GM12878 (cell line): ENCODE measurements around the gene SETD2. TPM values are rescaled to one million over a fixed set of nuclear protein-coding genes. Genes with fewer than 3 reads are reported as not detected.

Source experiments
- ATAC-seq: fragments of 200-7000 bp; cut with Tn5 transposase; 3 replicates; pipeline ENCODE4 v1.9.1; 2020; ENCODE audit warnings: mild to moderate bottlenecking, moderate library complexity
- BruUV-seq: library from RNA; stranded (reverse); fragments of 400-500 nt; replicated peaks from 2 replicates; lab custom pipeline; 2021; lab: Mats Ljungman, UMichigan
- CTCF ChIA-PET: fragments of 300-600 bp; sonication (Branson Sonifier 250); formaldehyde crosslinking; extraction: SDS; loops from one replicate; lab custom pipeline; 2021; ENCODE audit warnings: inconsistent platforms; lab: Yijun Ruan, JAX
- POLR2A ChIA-PET: fragments of 350-600 bp; formaldehyde crosslinking; extraction: SDS; loops from one replicate; lab custom pipeline; 2021; ENCODE audit warnings: inconsistent platforms; lab: Charles Lee
- RAD21 ChIA-PET: fragments of 300-600 bp; sonication (Branson Sonifier 250); formaldehyde crosslinking; loops from one replicate; lab custom pipeline; 2023; ENCODE audit warnings: antibody characterized with exemption; ENCODE audit not compliant: unreplicated experiment; lab: Charles Lee
- SMC1A ChIA-PET: fragments of 300-600 bp; sonication (Branson Sonifier 250); formaldehyde crosslinking; loops from one replicate; lab custom pipeline; 2023; ENCODE audit not compliant: unreplicated experiment, uncharacterized antibody; lab: Charles Lee
- DNase-seq: peaks from one replicate; pipeline ENCODE4 v3.0.0-alpha.2; 2011; ENCODE audit warnings: low read depth, low spot score
- FAIRE-seq: peaks from 3 replicates; lab custom pipeline; 2011; peaks lifted over from hg19 to GRCh38; lab: Jason Lieb, UNC
- H2AFZ ChIP-seq: 2 replicates; pipeline ENCODE4 v1.6.0; 2011; ENCODE audit warnings: low read depth, low read length, control low read depth; ENCODE audit not compliant: control insufficient read depth
- H3K27ac ChIP-seq: 2 replicates; pipeline ENCODE4 v1.5.1; 2011; ENCODE audit warnings: control low read depth; ENCODE audit not compliant: control insufficient read depth, insufficient read depth
- H3K27me3 ChIP-seq, 2 experiments: replicated peaks in 1 of 2; 2 replicates each; pipeline versions ENCODE4 v1.6.0 to v1.6.1; 2011; ENCODE audit warnings: low read length in 1 of 2; ENCODE audit not compliant: control insufficient read depth in 2 of 2, insufficient read depth in 2 of 2
- H3K36me3 ChIP-seq, 2 experiments: 2 replicates each; pipeline ENCODE4 v1.5.1; 2011; ENCODE audit warnings: low read length in 1 of 2; ENCODE audit not compliant: control insufficient read depth in 2 of 2, insufficient read depth in 2 of 2
- H3K4me1 ChIP-seq: 2 replicates; pipeline ENCODE4 v1.6.1; 2011; ENCODE audit warnings: mild to moderate bottlenecking, low read length, moderate library complexity, mixed read lengths; ENCODE audit not compliant: control insufficient read depth, insufficient read depth
- H3K4me2 ChIP-seq: 2 replicates; pipeline ENCODE4 v1.6.0; 2011; ENCODE audit warnings: control low read depth; ENCODE audit not compliant: control insufficient read depth, insufficient read depth
- H3K4me3 ChIP-seq: fragments of 200-600 bp; sonication (generic); 2 replicates; pipeline ENCODE4 v1.5.1; 2016
- H3K79me2 ChIP-seq: 2 replicates; pipeline ENCODE4 v1.6.0; 2011; ENCODE audit warnings: low read length; ENCODE audit not compliant: control insufficient read depth, insufficient read depth
- H3K9ac ChIP-seq: 2 replicates; pipeline ENCODE4 v1.8.0; 2011; ENCODE audit warnings: low read length, control low read depth, mixed read lengths; ENCODE audit not compliant: control insufficient read depth, insufficient read depth
- H3K9me3 ChIP-seq: replicated peaks from 3 replicates; pipeline ENCODE4 v1.5.1; 2011; ENCODE audit warnings: mild to moderate bottlenecking, low read length; ENCODE audit not compliant: control insufficient read depth, insufficient read depth
- H4K20me1 ChIP-seq: 2 replicates; pipeline ENCODE4 v1.6.0; 2011; ENCODE audit not compliant: control insufficient read depth, insufficient read depth
- BHLHE40 ChIP-seq, 2 experiments: fragments of 450-650 bp in 1 of 2; IDR thresholded peaks; 2 replicates each; pipeline ENCODE4 v1.6.1; 2011 to 2017; ENCODE audit warnings: low read depth in 2 of 2, borderline replicate concordance in 1 of 2, improper control_type of control experiment in 1 of 2, low read length in 1 of 2, mild to moderate bottlenecking in 1 of 2
- HDGF ChIP-seq: fragments of 450-650 bp; IDR thresholded peaks from 2 replicates; pipeline ENCODE4 v1.6.1; 2016; ENCODE audit warnings: antibody characterized with exemption
- NFYB ChIP-seq: IDR thresholded peaks from 2 replicates; pipeline ENCODE4 v1.6.1; 2011; ENCODE audit warnings: low read depth, mild to moderate bottlenecking, low read length, improper control_type of control experiment, moderate library complexity; ENCODE audit not compliant: insufficient read depth
- PAX5 ChIP-seq: IDR thresholded peaks from 2 replicates; pipeline ENCODE4 v1.6.1; 2011; ENCODE audit warnings: low read depth, low read length, borderline replicate concordance
- WGBS: methylation state at CpG from one replicate; pipeline ENCODE4 v1.1.6; 2016; ENCODE audit warnings: low lambda C conversion rate; ENCODE audit not compliant: insufficient replicate concordance, insufficient coverage; ENCODE audit errors: missing lambda C conversion rate; 5-methylcytosine and 5-hydroxymethylcytosine counted together
- in situ Hi-C: fragments of 300-500 bp; cut with MboI; formaldehyde crosslinking; loops from 9 replicates; pipeline ENCODE4 v1.14.3; 2018; ENCODE audit warnings: mixed read lengths
- intact Hi-C: fragments of 100-400 bp; cut with micrococcal nuclease; formaldehyde crosslinking; loops from one replicate; pipeline ENCODE4 v1.14.2; 2022; ENCODE audit not compliant: unreplicated experiment
- polyA plus RNA-seq, 11 experiments: library from polyadenylated mRNA; depleted of rRNA in 4 of 11; unstranded in 6 of 11; stranded (reverse) in 5 of 11; fragments of >200 nt; fragmentation: Nextera tagmentation in 4 of 11; fragmentation: Illumina TruSeq in 1 of 11; extraction: Ambion mirVana in 4 of 11; extraction: Trizol in 1 of 11; gene quantifications; 1 replicate in 1 of 11; 2 replicates in 10 of 11; pipeline versions ENCODE4 v1.2.1 to v1.2.3, GENCODE V29; 2011 to 2016; ENCODE audit warnings: inconsistent platforms in 2 of 11, missing spikeins in 2 of 11, low read depth in 1 of 11
- total RNA-seq, 4 experiments: library from RNA; depleted of rRNA in 3 of 4; stranded (reverse); fragments of >200 nt in 3 of 4; fragmentation: Illumina TruSeq in 1 of 4; extraction: Trizol in 1 of 4; gene quantifications; 2 replicates each; pipeline versions ENCODE4 v1.2.1 to v1.2.3, GENCODE V29; 2013 to 2021

Gene SETD2
- total and polyA plus RNA-seq, 10 of the 15 experiments (the other 5 are each of a cell fraction or from before 2014, with no cell fraction given), result 8.4 to 44.9 (median 24.5) TPM

DNA sequence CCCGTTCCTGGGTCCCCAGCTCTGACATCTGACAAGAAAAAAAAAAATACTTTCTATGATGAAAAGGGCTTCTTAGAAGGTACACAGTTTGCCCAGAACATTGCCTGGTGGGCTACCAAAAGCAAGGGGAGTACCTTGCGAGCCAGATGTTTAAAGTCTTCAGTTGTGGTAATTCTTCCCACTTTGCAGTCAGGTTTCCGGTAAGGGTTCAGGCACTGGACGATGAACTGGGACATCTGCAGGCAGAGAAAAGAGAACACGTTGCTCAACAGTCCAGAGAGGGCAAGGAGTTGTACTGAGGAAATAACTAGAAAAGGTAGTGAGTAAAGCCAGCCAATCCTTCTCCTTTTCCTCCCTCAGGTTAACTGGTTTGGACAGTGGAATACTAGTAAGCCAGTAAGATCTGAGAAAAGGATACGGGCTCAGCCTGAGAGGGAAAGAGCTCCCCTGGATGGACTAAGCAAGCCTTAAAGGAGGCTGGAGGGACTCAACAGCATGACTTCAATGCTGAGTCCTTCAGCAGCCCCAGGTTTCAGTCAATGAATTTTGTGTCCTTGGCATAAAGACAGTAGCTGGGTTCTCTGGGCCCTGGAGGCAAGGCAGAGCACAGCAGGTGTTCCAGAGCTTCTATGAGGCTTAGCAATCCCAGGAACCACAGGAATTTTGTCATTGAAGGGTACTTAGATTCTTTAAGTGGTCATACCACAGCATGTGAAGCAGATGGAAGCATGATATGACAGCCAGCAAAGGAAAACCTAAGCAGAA lies 146.2 kb downstream of the SETD2 start:
- Histone ChIP-seq H3K4me3 (no peak overlapping the region), H3K9ac (no peak overlapping the region), H3K9me3 (no peaks in the 10 kb centered on the region), H4K20me1 (no peaks in the 10 kb centered on the region; the same call in 1 of the 2 replicates), H2AFZ (no peak overlapping the region), H3K79me2 (no peaks in the 10 kb centered on the region), H3K36me3 (peaks cover 19% of the 10 kb centered on the region in 2 experiments), H3K4me1 (peaks cover 14% of the 10 kb centered on the region), H3K27me3 (no peaks in the 10 kb centered on the region), H3K4me2 (no peak overlapping the region), H3K27ac (no peak overlapping the region)
- ChIA-PET SMC1A (interaction anchor here (0.6 to 8.8 kb wide), 6 partner anchors 14 to 332 kb away, joined by 3 to 83 read pairs (median 4); no protein-coding TSS in a partner anchor), CTCF (interaction anchor here (0.6 to 1.5 kb wide), 6 partner anchors 24 to 1332 kb away, joined by 3 to 4 read pairs (median 4); no protein-coding TSS in a partner anchor), RAD21 (no interaction called here), POLR2A (interaction anchor here (0.6 to 1.3 kb wide), 3 partner anchors 44 to 329 kb away, joined by 3 to 4 read pairs (median 3); no protein-coding TSS in a partner anchor)
- BruUV-seq, result no TSS peak
- no peak for ATAC-seq
- intact Hi-C loops (loop anchor here (10.0 kb wide), 1 partner anchor 313 kb away; the partner anchor contains the start of gene TMIE), in situ Hi-C loops (no loop called here)
- TF ChIP-seq PAX5 (no peak), BHLHE40 (IDR thresholded peaks at IDR 0.05; ENCODE audit: borderline replicate concordance in 1 of 2, low read depth in 2 of 2, low read length in 1 of 2) (no peak), NFYB (0 out of 2 replicates have a peak, but pooled peaks have one; percentile 3), HDGF (no peak)
- FAIRE-seq, result no peak
- DNase-seq, result no peak
- WGBS, result 36% methylated on average over 6 of the region's 6 CpGs
